DND-41 (cell line): ENCODE results near the gene TAGLN3.

Experiments
- EZH2 ChIP-seq: IDR thresholded peaks from 3 replicates; pipeline ENCODE4 v1.6.1; 2012; ENCODE audit warnings: borderline replicate concordance, low read depth, mild to moderate bottlenecking, moderate library complexity, low read length, inconsistent platforms; ENCODE audit not compliant: severe bottlenecking
- TF ChIP-seq, protein P1 (sequence below): IDR thresholded peaks from 2 replicates; pipeline ENCODE4 v1.5.1; 2012; ENCODE audit warnings: borderline replicate concordance, low read length, moderate library complexity, mild to moderate bottlenecking; ENCODE audit not compliant: poor library complexity, severe bottlenecking; ENCODE audit errors: extremely low read depth

DNA sequence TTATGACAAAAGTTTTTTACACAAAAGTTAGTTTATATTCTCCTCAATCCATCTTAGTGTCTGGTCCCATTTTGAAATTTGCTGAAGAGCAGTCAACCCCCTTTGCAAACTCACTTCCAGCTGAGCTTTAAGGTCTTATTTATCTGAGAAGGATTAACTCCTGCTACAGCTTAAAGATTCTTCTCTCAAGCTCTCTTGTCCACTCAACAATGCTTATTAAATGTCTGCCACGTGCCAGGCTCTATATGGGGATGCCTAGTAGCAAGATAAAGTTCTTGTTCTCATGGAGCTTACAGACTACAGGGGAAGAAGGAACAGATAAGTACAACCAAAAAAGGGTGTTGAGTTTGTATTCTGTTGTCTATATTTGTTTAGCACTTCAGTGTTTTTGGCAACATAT lies 54.5 kb downstream of the TAGLN3 start:
- TF ChIP-seq, protein P1, sequence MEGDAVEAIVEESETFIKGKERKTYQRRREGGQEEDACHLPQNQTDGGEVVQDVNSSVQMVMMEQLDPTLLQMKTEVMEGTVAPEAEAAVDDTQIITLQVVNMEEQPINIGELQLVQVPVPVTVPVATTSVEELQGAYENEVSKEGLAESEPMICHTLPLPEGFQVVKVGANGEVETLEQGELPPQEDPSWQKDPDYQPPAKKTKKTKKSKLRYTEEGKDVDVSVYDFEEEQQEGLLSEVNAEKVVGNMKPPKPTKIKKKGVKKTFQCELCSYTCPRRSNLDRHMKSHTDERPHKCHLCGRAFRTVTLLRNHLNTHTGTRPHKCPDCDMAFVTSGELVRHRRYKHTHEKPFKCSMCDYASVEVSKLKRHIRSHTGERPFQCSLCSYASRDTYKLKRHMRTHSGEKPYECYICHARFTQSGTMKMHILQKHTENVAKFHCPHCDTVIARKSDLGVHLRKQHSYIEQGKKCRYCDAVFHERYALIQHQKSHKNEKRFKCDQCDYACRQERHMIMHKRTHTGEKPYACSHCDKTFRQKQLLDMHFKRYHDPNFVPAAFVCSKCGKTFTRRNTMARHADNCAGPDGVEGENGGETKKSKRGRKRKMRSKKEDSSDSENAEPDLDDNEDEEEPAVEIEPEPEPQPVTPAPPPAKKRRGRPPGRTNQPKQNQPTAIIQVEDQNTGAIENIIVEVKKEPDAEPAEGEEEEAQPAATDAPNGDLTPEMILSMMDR: no peak
- TF ChIP-seq EZH2: no peak
